Measurements from ENCODE around the gene IGF2BP1.

DNA sequence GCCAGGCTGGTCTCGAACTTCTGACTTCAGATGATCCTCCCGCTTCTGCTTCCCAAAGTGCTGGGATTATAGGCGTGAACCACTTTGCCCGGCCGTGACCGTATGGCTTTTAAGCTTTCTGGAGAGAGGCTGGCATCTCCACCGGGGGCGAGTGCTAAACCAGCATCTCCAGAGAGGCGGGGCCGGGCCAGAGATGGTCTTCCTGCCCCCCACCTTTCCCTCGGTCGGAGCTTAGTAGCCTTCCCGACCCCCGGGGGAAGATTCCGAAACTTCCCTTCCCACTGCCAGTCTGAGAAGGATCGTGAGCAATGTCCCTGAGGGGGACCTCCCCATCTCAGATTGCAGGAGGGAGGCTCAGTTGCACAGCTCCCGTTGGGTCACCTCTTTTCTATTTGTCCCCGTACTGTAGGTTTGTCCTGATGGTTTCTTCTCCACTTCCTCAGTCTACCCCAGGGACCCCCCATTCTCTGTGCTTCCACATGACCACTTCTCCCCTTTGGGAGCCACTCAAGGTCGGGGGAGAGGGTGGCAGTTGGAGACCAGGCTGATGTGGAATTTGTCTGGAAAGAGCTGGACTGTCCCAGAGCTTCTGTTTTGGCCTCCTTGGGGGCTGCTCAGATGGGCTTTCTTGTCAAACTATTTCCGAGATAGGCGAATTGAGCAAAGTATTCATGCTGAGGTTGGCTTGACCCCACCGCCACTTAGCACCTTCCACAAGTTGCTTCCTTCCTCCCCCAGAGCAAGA lies 18.2 kb downstream of the IGF2BP1 start:
- TF ChIP-seq, protein P1, sequence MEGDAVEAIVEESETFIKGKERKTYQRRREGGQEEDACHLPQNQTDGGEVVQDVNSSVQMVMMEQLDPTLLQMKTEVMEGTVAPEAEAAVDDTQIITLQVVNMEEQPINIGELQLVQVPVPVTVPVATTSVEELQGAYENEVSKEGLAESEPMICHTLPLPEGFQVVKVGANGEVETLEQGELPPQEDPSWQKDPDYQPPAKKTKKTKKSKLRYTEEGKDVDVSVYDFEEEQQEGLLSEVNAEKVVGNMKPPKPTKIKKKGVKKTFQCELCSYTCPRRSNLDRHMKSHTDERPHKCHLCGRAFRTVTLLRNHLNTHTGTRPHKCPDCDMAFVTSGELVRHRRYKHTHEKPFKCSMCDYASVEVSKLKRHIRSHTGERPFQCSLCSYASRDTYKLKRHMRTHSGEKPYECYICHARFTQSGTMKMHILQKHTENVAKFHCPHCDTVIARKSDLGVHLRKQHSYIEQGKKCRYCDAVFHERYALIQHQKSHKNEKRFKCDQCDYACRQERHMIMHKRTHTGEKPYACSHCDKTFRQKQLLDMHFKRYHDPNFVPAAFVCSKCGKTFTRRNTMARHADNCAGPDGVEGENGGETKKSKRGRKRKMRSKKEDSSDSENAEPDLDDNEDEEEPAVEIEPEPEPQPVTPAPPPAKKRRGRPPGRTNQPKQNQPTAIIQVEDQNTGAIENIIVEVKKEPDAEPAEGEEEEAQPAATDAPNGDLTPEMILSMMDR (IDR thresholded peaks at IDR 0.05; ENCODE audit: borderline replicate concordance, extremely low read depth, low read length, poor library complexity, severe bottlenecking) = no peak
- no peak for TF ChIP-seq EZH2 (IDR thresholded peaks at IDR 0.05; ENCODE audit: borderline replicate concordance, low read depth, low read length, severe bottlenecking)
